ENCODE data around the gene CAPZB. TPM values are rescaled to one million over a fixed set of nuclear protein-coding genes. Genes with fewer than 3 reads are reported as not detected.

The CAPZB gene
- total and polyA plus RNA-seq, 11 donors: 77.8 to 348 (median 237) TPM

GRCh38 chr1:19365721-19366120 lies 119.6 kb downstream of the CAPZB start:
- no peak for DNase-seq

GRCh38 chr1:19363536-19364152 lies 121.7 kb downstream of the CAPZB start:
- TF ChIP-seq CTCF (IDR thresholded peaks at IDR 0.05) (no peak), POLR2A (IDR thresholded peaks at IDR 0.05) (no peak)
- Histone ChIP-seq H3K27me3 (no peaks in the 10 kb centered on the region), H3K36me3 (peaks cover 0 to 49% (median 5%) of the 10 kb centered on the region in 9 donors), H3K27ac (peak overlapping the region in 1 of 12 donors; percentile 15), H3K4me1 (peaks cover 0 to 43% (median 22%) of the 10 kb centered on the region in 12 donors), H3K4me3 (no peak overlapping the region), H3K9me3 (no peaks in the 10 kb centered on the region)
- peak in 1 of 4 donors; percentile 32 for ATAC-seq
- 63 to 72% (median 68%) methylated on average over 8 of the region's 8 CpGs for WGBS, 4 donors
- intact Hi-C loops (cut with DNase I): no loop called here
- no peak for DNase-seq

More at GRCh38 chr1:19365721-19366120, 119.6 kb downstream of the CAPZB start:
- H3K9me3 ChIP-seq: no peaks in the 10 kb centered on the region
- no peak overlapping the region for H3K4me3 ChIP-seq
- peaks cover 4 to 50% (median 26%) of the 10 kb centered on the region in 12 donors for H3K4me1 ChIP-seq
- H3K36me3 ChIP-seq: peaks cover 0 to 38% (median 0%) of the 10 kb centered on the region in 9 donors
- intact Hi-C loops (cut with DNase I): no loop called here
- no peak for TF ChIP-seq POLR2A (IDR thresholded peaks at IDR 0.05)
- TF ChIP-seq CTCF (IDR thresholded peaks at IDR 0.05): no peak
- 77 to 93% (median 87%) methylated on average over 10 of the region's 10 CpGs for WGBS, 4 donors
- peak in 1 of 4 donors; percentile 32 for ATAC-seq
- H3K27ac ChIP-seq: peak overlapping the region in 3 of 12 donors; percentile 3 to 30 (median 10)
- H3K27me3 ChIP-seq: no peaks in the 10 kb centered on the region

GRCh38 chr1:19361611-19362147 lies 123.7 kb downstream of the CAPZB start:
- intact Hi-C loops (cut with DNase I): no loop called here
- H3K4me1 ChIP-seq: peaks cover 0 to 34% (median 15%) of the 10 kb centered on the region in 12 donors
- WGBS, 4 donors: 82 to 95% (median 88%) methylated on average over 8 of the region's 8 CpGs
- no peak overlapping the region for H3K4me3 ChIP-seq
- H3K9me3 ChIP-seq: no peaks in the 10 kb centered on the region
- DNase-seq (no peak), ATAC-seq (no peak)
- no peak overlapping the region for H3K27ac ChIP-seq
- no peaks in the 10 kb centered on the region for H3K27me3 ChIP-seq
- TF ChIP-seq POLR2A (IDR thresholded peaks at IDR 0.05): no peak
- TF ChIP-seq CTCF (IDR thresholded peaks at IDR 0.05): no peak
- H3K36me3 ChIP-seq: peaks cover 0 to 60% (median 13%) of the 10 kb centered on the region in 9 donors

GRCh38 chr1:19360843-19361610 lies 124.3 kb downstream of the CAPZB start:
- TF ChIP-seq POLR2A (IDR thresholded peaks at IDR 0.05) (no peak), CTCF (IDR thresholded peaks at IDR 0.05) (no peak)
- intact Hi-C loops (cut with DNase I): no loop called here
- Histone ChIP-seq H3K27ac (no peak overlapping the region), H3K4me1 (peaks cover 0 to 29% (median 12%) of the 10 kb centered on the region in 12 donors), H3K4me3 (no peak overlapping the region), H3K9me3 (no peaks in the 10 kb centered on the region), H3K36me3 (peaks cover 0 to 66% (median 19%) of the 10 kb centered on the region in 9 donors), H3K27me3 (no peaks in the 10 kb centered on the region)
- WGBS, 4 donors: 90 to 95% (median 92%) methylated on average over 17 to 18 of the region's 18 CpGs
- ATAC-seq (no peak), DNase-seq (no peak)
